KMS-11 (cell line): Measurements from ENCODE around the gene DLGAP1.

Experiments used
- H2AFZ ChIP-seq: fragments of 200-600 bp; sonication (generic); 2 replicates; pipeline ENCODE4 v1.6.1; 2016; ENCODE audit warnings: antibody characterized with exemption, mixed run types, low read depth
- H3K27ac ChIP-seq: fragments of 200-600 bp; sonication (generic); 2 replicates; pipeline ENCODE4 v1.6.1; 2016; ENCODE audit warnings: mild to moderate bottlenecking, mixed run types
- H3K27me3 ChIP-seq: fragments of 200-600 bp; sonication (generic); 2 replicates; pipeline ENCODE4 v1.6.1; 2017; ENCODE audit warnings: mild to moderate bottlenecking, low read depth, mixed run types, moderate library complexity; ENCODE audit not compliant: insufficient read depth
- H3K36me3 ChIP-seq: fragments of 200-600 bp; sonication (generic); 2 replicates; pipeline ENCODE4 v1.6.1; 2017; ENCODE audit warnings: mild to moderate bottlenecking, mixed run types; ENCODE audit not compliant: insufficient read depth
- H3K4me1 ChIP-seq: fragments of 200-600 bp; sonication (generic); 2 replicates; pipeline ENCODE4 v1.6.1; 2016; ENCODE audit warnings: mild to moderate bottlenecking, low read depth, mixed run types; ENCODE audit not compliant: poor library complexity, severe bottlenecking
- H3K4me2 ChIP-seq: fragments of 200-600 bp; sonication (generic); 2 replicates; pipeline ENCODE4 v1.7.0; 2016; ENCODE audit warnings: mild to moderate bottlenecking, mixed run types
- H3K4me3 ChIP-seq: fragments of 200-600 bp; sonication (generic); IDR thresholded peaks from 2 replicates; pipeline ENCODE4 v1.6.1; 2017; ENCODE audit warnings: low read depth, low read length, mixed read lengths; ENCODE audit not compliant: insufficient read depth
- H3K79me2 ChIP-seq: fragments of 200-600 bp; sonication (generic); 2 replicates; pipeline ENCODE4 v1.6.1; 2016; ENCODE audit warnings: low read depth, mixed run types; ENCODE audit not compliant: insufficient read depth
- H3K9ac ChIP-seq: fragments of 200-600 bp; sonication (generic); 2 replicates; pipeline ENCODE4 v1.6.1; 2016; ENCODE audit warnings: mild to moderate bottlenecking, mixed run types
- H4K20me1 ChIP-seq: fragments of 200-600 bp; sonication (generic); 2 replicates; pipeline ENCODE4 v1.6.1; 2016; ENCODE audit warnings: mild to moderate bottlenecking, mixed run types; ENCODE audit not compliant: insufficient read depth
- CTCF ChIP-seq: fragments of 200-600 bp; sonication (generic); conservative IDR thresholded peaks from 2 replicates; pipeline ENCODE4 v1.6.1; 2017; ENCODE audit warnings: low read depth, mild to moderate bottlenecking, antibody characterized with exemption, low read length, moderate library complexity, mixed read lengths

Gene DLGAP1

GRCh38 chr18:3466045-3466444 lies 989.1 kb downstream of the DLGAP1 start:
- no peak for TF ChIP-seq CTCF
- H3K4me3 ChIP-seq, result no peak overlapping the region
- no peaks in the 10 kb centered on the region for H3K36me3 ChIP-seq
- no peaks in the 10 kb centered on the region for H4K20me1 ChIP-seq
- no peak overlapping the region for H3K9ac ChIP-seq
- H2AFZ ChIP-seq, result no peak overlapping the region
- no peaks in the 10 kb centered on the region for H3K27me3 ChIP-seq
- no peaks in the 10 kb centered on the region for H3K4me1 ChIP-seq
- H3K79me2 ChIP-seq, result no peaks in the 10 kb centered on the region
- no peak overlapping the region for H3K27ac ChIP-seq
- no peak overlapping the region for H3K4me2 ChIP-seq

- Histone ChIP-seq H2AFZ (no peak overlapping the region), H3K79me2 (no peaks in the 10 kb centered on the region), H4K20me1 (no peaks in the 10 kb centered on the region), H3K36me3 (no peaks in the 10 kb centered on the region), H3K4me1 (peaks cover 3% of the 10 kb centered on the region), H3K4me2 (no peak overlapping the region), H3K27ac (no peak overlapping the region), H3K4me3 (no peak overlapping the region), H3K9ac (no peak overlapping the region), H3K27me3 (no peaks in the 10 kb centered on the region)
- TF ChIP-seq CTCF, result no peak
Observed at GRCh38 chr18:3463051-3463450, 992.1 kb downstream of the DLGAP1 start.

- Histone ChIP-seq H3K4me1 (peaks cover 3% of the 10 kb centered on the region), H4K20me1 (no peaks in the 10 kb centered on the region), H3K9ac (no peak overlapping the region), H3K27me3 (no peaks in the 10 kb centered on the region), H3K36me3 (no peaks in the 10 kb centered on the region), H3K79me2 (no peaks in the 10 kb centered on the region), H2AFZ (no peak overlapping the region), H3K27ac (no peak overlapping the region), H3K4me2 (no peak overlapping the region), H3K4me3 (no peak overlapping the region)
- TF ChIP-seq CTCF, result no peak
Observed at GRCh38 chr18:3461704-3462103, 993.4 kb downstream of the DLGAP1 start.

GRCh38 chr18:3460823-3461398 lies 994.2 kb downstream of the DLGAP1 start:
- Histone ChIP-seq H4K20me1 (no peaks in the 10 kb centered on the region), H3K79me2 (peaks cover 5% of the 10 kb centered on the region; the same call in 1 of the 2 replicates), H2AFZ (no peak overlapping the region), H3K4me1 (peaks cover 3% of the 10 kb centered on the region), H3K27ac (no peak overlapping the region), H3K27me3 (no peaks in the 10 kb centered on the region), H3K36me3 (no peaks in the 10 kb centered on the region), H3K9ac (no peak overlapping the region), H3K4me3 (no peak overlapping the region), H3K4me2 (no peak overlapping the region)
- no peak for TF ChIP-seq CTCF
